GM12865 (cell line): Measurements from ENCODE around the gene ATP6AP1.

ENCODE experiments used
- DNase-seq: peaks from one replicate; pipeline ENCODE4 v3.0.0; 2010; ENCODE audit warnings: low read depth
- H3K4me3 ChIP-seq: 2 replicates; pipeline ENCODE4 v1.5.1; 2011; ENCODE audit warnings: mild to moderate bottlenecking, low read depth, low read length, control low read depth
- CTCF ChIP-seq: IDR thresholded peaks from 2 replicates; pipeline ENCODE4 v1.5.1; 2011; ENCODE audit warnings: low read length, control low read depth, low read depth, inconsistent platforms; ENCODE audit not compliant: insufficient read depth; ENCODE audit errors: missing control alignments

Gene ATP6AP1

GRCh38 chrX:154464806-154465365 lies 36.4 kb downstream of the ATP6AP1 start:
- no peak for TF ChIP-seq CTCF
- DNase-seq, result no peak
- H3K4me3 ChIP-seq, result no peak overlapping the region

GRCh38 chrX:154465601-154466000 lies 37.1 kb downstream of the ATP6AP1 start:
- H3K4me3 ChIP-seq, result no peak overlapping the region
- no peak for DNase-seq
- TF ChIP-seq CTCF, result no peak

- no peak for TF ChIP-seq CTCF
- DNase-seq, result no peak
- H3K4me3 ChIP-seq, result no peak overlapping the region
Measured at GRCh38 chrX:154466036-154466435, 37.6 kb downstream of the ATP6AP1 start.

GRCh38 chrX:154466907-154467306 lies 38.4 kb downstream of the ATP6AP1 start:
- DNase-seq, result no peak
- no peak overlapping the region for H3K4me3 ChIP-seq
- TF ChIP-seq CTCF, result no peak

- no peak for DNase-seq
- H3K4me3 ChIP-seq, result no peak overlapping the region
- TF ChIP-seq CTCF, result no peak
Measured at GRCh38 chrX:154467556-154467955, 39.1 kb downstream of the ATP6AP1 start.

- no peak for TF ChIP-seq CTCF
- H3K4me3 ChIP-seq, result no peak overlapping the region
- no peak for DNase-seq
Measured at GRCh38 chrX:154468217-154468616, 39.7 kb downstream of the ATP6AP1 start.

- no peak for DNase-seq
- H3K4me3 ChIP-seq, result no peak overlapping the region
- no peak for TF ChIP-seq CTCF
Measured at GRCh38 chrX:154469114-154469513, 40.6 kb downstream of the ATP6AP1 start.
